T1000 (cell line): Measurements from ENCODE around the gene ROBO2.

ENCODE experiments used
- DNase-seq: peaks from one replicate; lab custom pipeline; 2025; ENCODE audit warnings: mixed read lengths; lab: John Stamatoyannopoulos, UW

ROBO2 gene

DNA sequence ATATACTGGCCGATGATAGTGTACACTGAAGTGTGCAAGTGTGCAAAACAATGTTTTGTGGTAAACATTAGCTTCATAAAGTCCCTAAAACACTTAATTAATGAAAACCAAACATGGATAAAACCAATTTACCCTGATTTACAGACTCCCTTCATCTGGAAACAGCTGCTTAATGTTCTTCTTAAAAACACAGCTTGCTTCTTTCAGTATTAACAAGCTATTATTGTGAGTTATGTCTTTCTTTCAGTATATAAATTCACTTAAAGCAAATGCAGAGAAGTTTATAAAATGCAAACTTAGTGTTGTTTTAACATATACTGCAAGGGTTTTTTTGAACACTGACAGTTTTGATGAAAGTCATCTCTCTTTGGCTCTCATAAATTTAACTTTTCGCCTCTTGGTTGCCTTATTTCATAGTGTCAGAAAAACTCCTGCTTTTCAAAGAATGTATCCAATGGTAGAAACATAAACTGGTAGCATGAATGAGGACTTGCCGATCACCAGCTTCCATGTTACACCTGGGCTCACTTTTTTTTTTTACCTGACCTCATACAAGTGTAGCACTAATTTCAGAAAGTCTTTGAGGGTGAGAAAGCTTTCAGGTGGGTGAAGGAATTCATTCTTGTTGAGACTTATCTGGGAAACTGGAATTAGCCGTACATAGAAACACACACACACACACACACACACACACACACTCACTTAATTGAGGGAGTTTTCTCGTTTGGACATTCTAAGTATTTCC lies 532.2 kb downstream of the ROBO2 start:
- no peak for DNase-seq

DNA sequence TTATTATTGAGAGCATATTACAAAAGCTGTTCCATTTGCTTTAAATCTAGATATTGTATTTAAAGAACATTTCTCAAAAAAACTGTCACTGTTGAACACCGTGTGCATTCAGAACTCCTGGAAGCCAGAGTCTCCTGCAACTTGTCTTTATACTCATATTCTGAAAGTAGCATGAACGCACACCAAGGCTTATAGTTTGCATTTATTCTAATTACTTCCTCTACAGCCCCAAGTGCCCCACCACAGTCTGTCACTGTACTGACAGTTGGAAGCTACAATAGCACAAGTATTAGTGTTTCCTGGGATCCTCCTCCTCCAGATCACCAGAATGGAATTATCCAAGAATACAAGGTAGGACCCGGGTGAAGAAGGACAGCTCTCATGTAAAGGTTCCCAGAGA lies 537.4 kb downstream of the ROBO2 start:
- no peak for DNase-seq

DNA sequence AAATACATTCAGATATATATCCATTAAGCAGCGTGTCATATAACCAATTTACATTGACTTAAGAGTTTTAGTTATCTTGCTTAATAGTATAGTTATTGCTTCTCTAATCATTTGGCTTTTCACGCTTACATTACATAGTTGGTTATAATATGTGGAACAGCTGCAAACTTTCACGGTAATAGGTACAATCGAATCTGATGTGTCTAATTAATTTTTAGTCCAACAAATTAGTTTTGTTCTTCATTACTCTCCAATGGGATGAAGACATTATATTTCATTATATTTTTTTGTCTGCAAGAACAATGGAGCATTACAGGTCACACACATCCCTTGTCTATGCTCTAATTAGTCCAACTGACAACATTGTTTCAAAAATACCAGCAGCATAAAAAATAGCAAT lies 546.3 kb downstream of the ROBO2 start:
- no peak for DNase-seq

GRCh38 chr3:77588863-77589262 lies 549.0 kb downstream of the ROBO2 start:
- DNase-seq: no peak

DNA sequence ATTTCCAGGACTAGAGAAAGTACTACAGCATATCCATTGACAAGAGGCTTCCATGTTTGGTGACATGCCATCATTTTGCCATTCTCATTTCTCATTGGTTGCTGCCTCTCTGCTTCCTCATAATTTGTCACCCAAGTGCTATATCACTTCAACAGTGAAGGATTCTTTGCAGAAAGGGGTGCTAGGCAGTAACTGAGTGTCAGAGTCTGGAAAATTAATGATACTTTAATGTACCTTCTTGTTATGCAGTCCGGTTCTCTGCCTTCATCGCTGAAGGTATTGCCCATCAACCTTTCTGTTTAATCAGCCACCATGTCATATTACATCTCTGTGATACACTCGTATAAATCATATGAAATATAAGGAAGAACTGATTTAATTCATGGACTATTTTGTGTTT lies 550.3 kb downstream of the ROBO2 start:
- DNase-seq: no peak

GRCh38 chr3:77595371-77595870 lies 555.5 kb downstream of the ROBO2 start:
- DNase-seq: no peak

DNA sequence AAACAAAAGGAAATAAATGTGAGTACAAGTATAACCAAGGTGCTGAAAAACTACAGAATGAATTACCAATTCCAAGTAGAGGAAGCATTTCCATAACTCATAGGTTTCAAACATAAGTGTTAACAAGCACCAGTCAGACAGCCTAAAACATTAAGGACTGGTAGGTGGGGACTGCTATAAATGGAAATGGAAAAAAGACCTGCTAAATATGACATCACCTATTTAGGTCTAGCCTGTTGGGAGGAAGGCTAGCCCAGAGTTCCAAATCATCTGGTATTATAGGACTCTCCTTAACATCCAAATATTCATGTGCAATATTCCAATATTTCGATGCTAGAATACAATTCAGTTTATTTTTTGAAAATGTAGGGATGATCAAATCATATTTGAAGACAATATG lies 560.0 kb downstream of the ROBO2 start:
- DNase-seq: no peak

DNA sequence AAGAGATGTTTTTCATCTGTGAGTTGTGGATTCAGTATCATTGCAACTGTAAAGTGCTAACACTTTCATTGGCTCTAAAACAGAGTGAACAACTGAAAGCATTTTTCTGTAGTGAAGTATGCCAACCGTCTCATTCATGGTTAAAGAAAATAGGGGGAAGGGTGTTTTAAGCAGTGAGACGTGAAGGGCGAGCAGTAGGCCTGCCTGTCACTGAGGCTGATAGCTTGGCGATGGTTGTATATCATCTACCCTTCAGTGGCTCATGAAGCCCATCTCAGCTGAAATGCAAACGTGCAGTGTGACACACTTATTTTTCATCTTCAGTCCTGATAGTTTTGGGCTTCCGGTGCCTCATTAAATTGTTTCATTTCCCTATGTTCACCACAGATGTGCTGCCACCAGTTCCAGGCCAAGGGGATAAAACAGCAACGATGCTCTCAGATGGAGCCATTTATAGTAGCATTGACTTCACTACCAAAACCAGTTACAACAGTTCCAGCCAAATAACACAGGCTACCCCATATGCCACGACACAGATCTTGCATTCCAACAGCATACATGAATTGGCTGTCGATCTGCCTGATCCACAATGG lies 562.0 kb downstream of the ROBO2 start:
- no peak for DNase-seq

GRCh38 chr3:77602722-77603121 lies 562.8 kb downstream of the ROBO2 start:
- no peak for DNase-seq

- DNase-seq: no peak
These were observed 565.4 kb downstream of the ROBO2 start for GRCh38 chr3:77605308-77605707.

DNA sequence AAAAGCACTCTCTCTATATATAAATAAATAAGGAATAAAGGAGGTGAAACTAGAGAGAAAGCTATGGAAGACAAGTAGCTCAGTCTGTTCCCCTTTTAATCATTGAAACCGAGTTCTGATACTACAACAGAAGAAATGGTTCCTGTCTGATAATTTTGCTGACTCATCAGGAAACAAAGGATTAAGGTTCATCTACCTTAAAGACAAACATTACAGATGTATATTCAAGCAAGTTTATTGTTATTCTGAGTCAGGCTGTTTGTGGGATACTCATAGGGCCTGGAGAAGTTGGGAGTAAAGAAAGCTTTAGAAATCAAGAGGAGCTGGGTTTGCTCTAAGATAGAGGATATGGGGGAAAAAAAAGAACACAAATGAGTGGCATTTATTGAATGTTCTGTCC lies 566.0 kb downstream of the ROBO2 start:
- DNase-seq: no peak

- DNase-seq: no peak
These were observed 566.5 kb downstream of the ROBO2 start for GRCh38 chr3:77606372-77606771.

DNA sequence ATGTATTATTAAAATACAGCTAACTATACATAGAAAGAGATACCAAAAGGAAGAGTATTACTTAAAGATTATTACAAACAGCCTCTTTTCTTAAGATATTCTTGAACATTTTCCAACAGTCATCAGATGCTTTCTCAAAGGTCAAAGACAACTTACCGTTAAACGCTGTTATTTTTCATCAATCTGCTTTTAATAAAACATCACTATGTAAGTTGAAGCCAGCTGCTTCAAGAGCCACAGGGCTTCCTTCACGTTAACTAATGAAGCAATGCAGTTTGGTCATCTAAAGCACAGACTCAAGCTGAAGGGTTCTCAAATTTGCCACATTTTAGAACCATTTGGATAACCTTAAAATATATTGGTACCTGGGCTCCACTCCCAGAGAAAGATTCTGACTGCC lies 578.8 kb downstream of the ROBO2 start:
- no peak for DNase-seq

DNA sequence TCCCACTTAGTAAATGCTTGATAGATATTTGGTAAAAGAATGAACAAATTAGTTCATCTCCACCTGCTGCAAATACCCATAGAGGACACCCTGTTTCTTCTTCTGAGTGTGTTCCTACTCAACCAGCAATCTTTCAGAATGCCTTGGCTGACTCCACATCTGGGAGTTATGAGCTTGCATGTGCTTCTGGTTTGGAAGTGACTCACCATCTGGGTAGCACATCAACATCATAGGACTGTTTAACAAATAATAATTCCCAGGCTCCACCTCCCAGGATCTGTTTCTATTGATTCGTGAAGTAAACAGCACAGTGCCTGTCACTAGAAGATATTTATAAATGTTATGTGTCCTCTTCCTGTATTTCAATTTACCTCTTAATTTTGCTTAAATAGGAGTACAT lies 580.1 kb downstream of the ROBO2 start:
- DNase-seq: no peak

GRCh38 chr3:77623500-77623899 lies 583.6 kb downstream of the ROBO2 start:
- DNase-seq: no peak

GRCh38 chr3:77626157-77626556 lies 586.3 kb downstream of the ROBO2 start:
- no peak for DNase-seq

DNA sequence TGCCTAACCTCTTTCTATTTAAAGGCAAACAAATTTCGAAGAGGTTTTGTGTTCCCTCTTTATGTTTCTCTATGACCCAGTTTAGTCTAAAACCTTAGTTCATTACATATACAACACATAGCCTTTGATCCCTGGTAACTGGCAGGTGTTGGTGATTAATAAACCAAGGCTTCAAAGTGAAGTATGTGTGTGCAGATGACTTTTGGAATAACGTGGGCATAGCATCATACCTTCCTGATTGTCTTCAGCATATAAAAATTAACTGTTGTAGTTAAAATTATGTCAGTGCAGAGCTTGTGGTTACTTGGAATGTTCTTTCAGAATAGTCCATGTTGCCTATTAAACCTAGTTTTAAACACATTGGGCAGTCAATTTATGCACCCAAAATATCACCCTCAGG lies 608.3 kb downstream of the ROBO2 start:
- no peak for DNase-seq

- DNase-seq: no peak
These were observed 608.8 kb downstream of the ROBO2 start for GRCh38 chr3:77648664-77649063.

DNA sequence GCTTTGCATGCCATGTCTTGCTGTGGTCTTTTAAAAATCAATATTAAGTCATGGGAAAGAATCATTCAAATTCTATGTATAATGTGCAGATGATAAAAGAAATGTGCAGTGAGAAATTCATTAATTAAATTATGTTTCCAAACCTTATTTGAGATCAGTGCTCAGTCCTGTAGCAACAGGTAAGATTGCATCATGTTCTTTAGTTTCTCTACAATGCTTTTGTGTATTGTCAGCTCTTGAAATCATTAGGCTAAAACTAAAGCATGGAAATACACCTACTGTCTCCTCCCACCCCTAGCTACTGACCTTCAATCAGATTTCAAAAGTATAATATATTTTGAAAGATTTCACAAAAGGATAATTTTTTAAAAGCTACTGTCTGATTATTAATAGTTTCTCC lies 612.7 kb downstream of the ROBO2 start:
- DNase-seq: no peak

- DNase-seq: no peak
These were observed 615.5 kb downstream of the ROBO2 start for GRCh38 chr3:77655396-77655795.

GRCh38 chr3:77660718-77661117 lies 620.8 kb downstream of the ROBO2 start:
- no peak for DNase-seq

DNA sequence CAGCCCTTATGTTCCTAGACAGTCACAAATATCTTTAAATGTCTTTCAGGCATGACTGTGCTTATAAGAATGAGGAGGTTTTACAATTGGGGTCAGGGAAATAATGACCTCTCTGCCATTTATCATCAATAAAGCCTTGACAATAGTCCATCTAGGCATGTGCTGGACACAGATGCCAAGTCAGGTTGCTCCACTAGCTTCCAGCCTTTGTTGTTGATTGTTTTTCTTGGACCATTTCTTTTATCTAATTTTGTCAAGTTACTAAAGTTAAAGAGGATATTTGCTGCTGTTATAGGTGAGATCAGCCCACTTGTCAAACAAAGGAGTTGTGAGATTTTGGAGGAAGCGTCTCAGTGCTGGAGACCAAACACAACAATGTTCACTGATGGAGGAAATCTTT lies 628.0 kb downstream of the ROBO2 start:
- no peak for DNase-seq

DNA sequence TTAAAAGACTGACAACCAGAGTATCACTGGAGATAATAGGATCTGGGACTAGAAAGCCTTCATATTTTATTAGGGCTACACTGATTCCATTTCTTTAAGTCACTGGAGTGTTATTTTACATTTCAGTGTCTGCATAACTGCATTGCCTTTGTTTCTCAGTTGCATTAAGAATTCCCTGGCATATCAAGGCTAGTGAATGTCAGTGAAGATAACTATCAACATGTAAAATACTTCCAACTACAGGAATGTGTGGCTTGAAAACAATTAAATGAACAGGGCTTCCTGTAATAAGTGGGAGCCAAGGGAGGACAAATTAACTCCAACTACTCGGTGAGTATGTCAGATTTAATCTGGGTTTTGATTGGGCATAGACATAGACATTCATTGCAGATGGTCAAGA lies 628.5 kb downstream of the ROBO2 start:
- DNase-seq: no peak

DNA sequence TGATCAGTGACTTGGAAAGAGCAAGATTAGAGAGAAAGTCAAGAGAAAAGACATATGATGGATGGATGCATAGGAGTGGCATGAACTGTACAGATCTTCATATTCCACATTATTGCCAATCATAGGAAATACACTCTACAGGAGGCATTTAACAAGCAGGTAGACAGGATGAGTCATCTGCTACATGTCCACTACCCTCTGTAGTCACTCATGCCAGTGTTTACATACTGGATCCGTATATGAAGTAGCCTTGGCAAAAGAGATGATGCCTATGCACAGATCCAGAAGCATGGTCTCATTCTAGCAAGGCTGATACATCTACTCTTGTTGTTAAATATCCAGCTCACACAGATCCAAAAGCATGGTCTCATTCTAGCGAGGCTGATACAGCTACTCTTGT lies 632.1 kb downstream of the ROBO2 start:
- no peak for DNase-seq
